Measurements from ENCODE around the gene ONECUT2. TPM values are rescaled to one million over a fixed set of nuclear protein-coding genes. Genes with fewer than 3 reads are reported as not detected.

ONECUT2 gene
- total and polyA plus RNA-seq, 9 of the 15 experiments (the other 6 are each of a cell fraction or from before 2014, with no cell fraction given), result 0.27 to 2.5 (median 0.83) TPM

GRCh38 chr18:57445488-57446319, 10.5 kb downstream of the ONECUT2 start (continued):
- TF ChIP-seq FOXM1 (IDR thresholded peaks at IDR 0.05; ENCODE audit: low read depth) (no peak), FOXM1 (CRISPR knock-in tag; IDR thresholded peaks at IDR 0.05; ENCODE audit: low read depth) (no peak), TCF7L2 (IDR thresholded peaks at IDR 0.05; ENCODE audit: low read depth, low read length) (no peak), ZNF518B (CRISPR knock-in tag; IDR thresholded peaks at IDR 0.05) (no peak), MAFG (tag; conservative IDR thresholded peaks at IDR 0.05) (peak; percentile 37; the same call in 1 of the 2 replicates), JUN (IDR thresholded peaks at IDR 0.05; ENCODE audit: borderline replicate concordance, low read depth, low read length) (no peak), JUN (CRISPR knock-in tag; IDR thresholded peaks at IDR 0.05; ENCODE audit: borderline replicate concordance) (no peak), RFX5 (IDR thresholded peaks at IDR 0.05; ENCODE audit: low read depth, low read length) (no peak), ZNF24 (IDR thresholded peaks at IDR 0.05) (no peak), POLR2G (IDR thresholded peaks at IDR 0.05; ENCODE audit: low read depth, low read length) (no peak)
- TF ChIP-seq, protein P1, sequence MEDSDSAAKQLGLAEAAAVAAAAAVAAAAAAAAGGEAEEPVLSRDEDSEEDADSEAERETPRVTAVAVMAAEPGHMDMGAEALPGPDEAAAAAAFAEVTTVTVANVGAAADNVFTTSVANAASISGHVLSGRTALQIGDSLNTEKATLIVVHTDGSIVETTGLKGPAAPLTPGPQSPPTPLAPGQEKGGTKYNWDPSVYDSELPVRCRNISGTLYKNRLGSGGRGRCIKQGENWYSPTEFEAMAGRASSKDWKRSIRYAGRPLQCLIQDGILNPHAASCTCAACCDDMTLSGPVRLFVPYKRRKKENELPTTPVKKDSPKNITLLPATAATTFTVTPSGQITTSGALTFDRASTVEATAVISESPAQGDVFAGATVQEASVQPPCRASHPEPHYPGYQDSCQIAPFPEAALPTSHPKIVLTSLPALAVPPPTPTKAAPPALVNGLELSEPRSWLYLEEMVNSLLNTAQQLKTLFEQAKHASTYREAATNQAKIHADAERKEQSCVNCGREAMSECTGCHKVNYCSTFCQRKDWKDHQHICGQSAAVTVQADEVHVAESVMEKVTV (CRISPR knock-in tag; IDR thresholded peaks at IDR 0.05), result no peak
- TF ChIP-seq, protein P2, sequence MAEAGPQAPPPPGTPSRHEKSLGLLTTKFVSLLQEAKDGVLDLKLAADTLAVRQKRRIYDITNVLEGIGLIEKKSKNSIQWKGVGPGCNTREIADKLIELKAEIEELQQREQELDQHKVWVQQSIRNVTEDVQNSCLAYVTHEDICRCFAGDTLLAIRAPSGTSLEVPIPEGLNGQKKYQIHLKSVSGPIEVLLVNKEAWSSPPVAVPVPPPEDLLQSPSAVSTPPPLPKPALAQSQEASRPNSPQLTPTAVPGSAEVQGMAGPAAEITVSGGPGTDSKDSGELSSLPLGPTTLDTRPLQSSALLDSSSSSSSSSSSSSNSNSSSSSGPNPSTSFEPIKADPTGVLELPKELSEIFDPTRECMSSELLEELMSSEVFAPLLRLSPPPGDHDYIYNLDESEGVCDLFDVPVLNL (CRISPR knock-in tag; IDR thresholded peaks at IDR 0.05; ENCODE audit: low read depth), result no peak
- TF ChIP-seq, protein P3, sequence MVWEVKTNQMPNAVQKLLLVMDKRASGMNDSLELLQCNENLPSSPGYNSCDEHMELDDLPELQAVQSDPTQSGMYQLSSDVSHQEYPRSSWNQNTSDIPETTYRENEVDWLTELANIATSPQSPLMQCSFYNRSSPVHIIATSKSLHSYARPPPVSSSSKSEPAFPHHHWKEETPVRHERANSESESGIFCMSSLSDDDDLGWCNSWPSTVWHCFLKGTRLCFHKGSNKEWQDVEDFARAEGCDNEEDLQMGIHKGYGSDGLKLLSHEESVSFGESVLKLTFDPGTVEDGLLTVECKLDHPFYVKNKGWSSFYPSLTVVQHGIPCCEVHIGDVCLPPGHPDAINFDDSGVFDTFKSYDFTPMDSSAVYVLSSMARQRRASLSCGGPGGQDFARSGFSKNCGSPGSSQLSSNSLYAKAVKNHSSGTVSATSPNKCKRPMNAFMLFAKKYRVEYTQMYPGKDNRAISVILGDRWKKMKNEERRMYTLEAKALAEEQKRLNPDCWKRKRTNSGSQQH (CRISPR knock-in tag; IDR thresholded peaks at IDR 0.05), result no peak
